DND-41 (cell line): Measurements from ENCODE around the gene ATP2B3.

Source experiments
- ATAC-seq: fragments of 200-7000 bp; cut with Tn5 transposase; 3 replicates; pipeline ENCODE4 v1.9.1; 2021; ENCODE audit warnings: low read depth; ENCODE audit not compliant: insufficient read depth
- DNase-seq: peaks from one replicate; pipeline ENCODE4 v3.0.0-alpha.2; 2020
- H2AFZ ChIP-seq: 2 replicates; pipeline ENCODE4 v1.6.0; 2012; ENCODE audit warnings: low read depth, low read length
- H3K27ac ChIP-seq: 2 replicates; pipeline ENCODE4 v1.5.1; 2012; ENCODE audit warnings: low read length, inconsistent platforms
- H3K27me3 ChIP-seq: fragments of 200-600 bp; sonication (generic); 2 replicates; pipeline ENCODE4 v1.6.0; 2012; ENCODE audit warnings: low read length, mild to moderate bottlenecking, inconsistent platforms; ENCODE audit not compliant: insufficient read depth, poor library complexity
- H3K36me3 ChIP-seq: 2 replicates; pipeline ENCODE4 v1.5.1; 2012; ENCODE audit warnings: low read length, inconsistent platforms; ENCODE audit not compliant: insufficient read depth
- H3K4me1 ChIP-seq: 2 replicates; pipeline ENCODE4 v1.5.1; 2012; ENCODE audit warnings: mild to moderate bottlenecking, low read length; ENCODE audit not compliant: insufficient read depth
- H3K4me2 ChIP-seq: 2 replicates; pipeline ENCODE4 v1.6.0; 2012; ENCODE audit warnings: mild to moderate bottlenecking, moderate library complexity, low read length, inconsistent platforms; ENCODE audit not compliant: insufficient read depth
- H3K4me3 ChIP-seq, 2 experiments: fragments of 200-600 bp in 1 of 2; shearing (Covaris generic) in 1 of 2; 2 replicates each; pipeline ENCODE4 v1.5.1; 2012 to 2016; ENCODE audit warnings: inconsistent platforms in 2 of 2, low read length in 2 of 2, mild to moderate bottlenecking in 2 of 2, low read depth in 1 of 2, moderate library complexity in 1 of 2
- H3K79me2 ChIP-seq: 2 replicates; pipeline ENCODE4 v1.6.0; 2012; ENCODE audit warnings: low read length, inconsistent platforms; ENCODE audit not compliant: insufficient read depth
- H3K9ac ChIP-seq: 2 replicates; pipeline ENCODE4 v1.6.0; 2012; ENCODE audit warnings: low read depth, mild to moderate bottlenecking, inconsistent platforms, low read length, moderate library complexity
- H3K9me3 ChIP-seq: 2 replicates; pipeline ENCODE4 v1.5.1; 2012; ENCODE audit warnings: low read length, moderate library complexity, mild to moderate bottlenecking, inconsistent platforms; ENCODE audit not compliant: insufficient read depth, severe bottlenecking
- H4K20me1 ChIP-seq: 2 replicates; pipeline ENCODE4 v1.6.0; 2012; ENCODE audit warnings: low read length; ENCODE audit not compliant: insufficient read depth
- CTCF ChIP-seq: IDR thresholded peaks from 2 replicates; pipeline ENCODE4 v1.5.1; 2012; ENCODE audit warnings: borderline replicate concordance, low read length, moderate library complexity, mild to moderate bottlenecking; ENCODE audit not compliant: poor library complexity, severe bottlenecking; ENCODE audit errors: extremely low read depth
- EZH2 ChIP-seq: IDR thresholded peaks from 3 replicates; pipeline ENCODE4 v1.6.1; 2012; ENCODE audit warnings: borderline replicate concordance, low read depth, mild to moderate bottlenecking, moderate library complexity, low read length, inconsistent platforms; ENCODE audit not compliant: severe bottlenecking

Gene ATP2B3

GRCh38 chrX:153482376-153483015 is 34.9 kb upstream of the ATP2B3 start:
- no peaks in the 10 kb centered on the region for H3K4me1 ChIP-seq
- H3K27ac ChIP-seq: no peak overlapping the region
- DNase-seq: no peak
- TF ChIP-seq CTCF: no peak
- no peak for TF ChIP-seq EZH2
- no peaks in the 10 kb centered on the region for H3K36me3 ChIP-seq
- H3K4me2 ChIP-seq: no peak overlapping the region
- H4K20me1 ChIP-seq: no peaks in the 10 kb centered on the region
- no peak overlapping the region for H3K4me3 ChIP-seq
- H3K79me2 ChIP-seq: no peaks in the 10 kb centered on the region
- H3K9me3 ChIP-seq: no peaks in the 10 kb centered on the region
- no peak overlapping the region for H3K9ac ChIP-seq
- no peaks in the 10 kb centered on the region for H3K27me3 ChIP-seq
- no peak overlapping the region for H2AFZ ChIP-seq
- no peak for ATAC-seq

- peak; percentile 7 for DNase-seq
- Histone ChIP-seq H3K4me1 (no peaks in the 10 kb centered on the region), H3K4me2 (no peak overlapping the region), H3K9me3 (no peaks in the 10 kb centered on the region), H4K20me1 (no peaks in the 10 kb centered on the region), H3K27me3 (no peaks in the 10 kb centered on the region), H3K79me2 (no peaks in the 10 kb centered on the region), H2AFZ (no peak overlapping the region), H3K4me3 (no peak overlapping the region), H3K27ac (no peak overlapping the region), H3K36me3 (no peaks in the 10 kb centered on the region), H3K9ac (no peak overlapping the region)
- TF ChIP-seq EZH2 (no peak), CTCF (no peak)
- no peak for ATAC-seq
These were observed 31.9 kb upstream of the ATP2B3 start for GRCh38 chrX:153485396-153486080.

- TF ChIP-seq CTCF: no peak
- no peak for TF ChIP-seq EZH2
- Histone ChIP-seq H3K4me1 (no peaks in the 10 kb centered on the region), H3K4me2 (no peak overlapping the region), H3K9ac (no peak overlapping the region), H3K27me3 (no peaks in the 10 kb centered on the region), H3K27ac (no peak overlapping the region), H3K9me3 (no peaks in the 10 kb centered on the region), H4K20me1 (no peaks in the 10 kb centered on the region), H3K36me3 (no peaks in the 10 kb centered on the region), H3K4me3 (no peak overlapping the region), H3K79me2 (no peaks in the 10 kb centered on the region), H2AFZ (no peak overlapping the region)
- DNase-seq: no peak
- ATAC-seq: no peak
These were observed 31.3 kb upstream of the ATP2B3 start for GRCh38 chrX:153486171-153486570.
